22Rv1 (cell line): ENCODE results near the gene MLN.

Source experiments
- H3K27ac ChIP-seq: fragments of 450-650 bp; 2 replicates; pipeline ENCODE4 v1.5.1; 2017
- CTCF ChIP-seq: fragments of 450-650 bp; IDR thresholded peaks from 2 replicates; pipeline ENCODE4 v1.5.1; 2017; ENCODE audit warnings: mild to moderate bottlenecking
- ZFX ChIP-seq: fragments of 450-650 bp; IDR thresholded peaks from 2 replicates; pipeline ENCODE4 v1.6.1; 2017; ENCODE audit warnings: antibody characterized with exemption, borderline replicate concordance

The MLN gene

GRCh38 chr6:33756211-33756954 lies 47.4 kb downstream of the MLN start:
- no peak for TF ChIP-seq ZFX
- TF ChIP-seq CTCF, result no peak
- H3K27ac ChIP-seq, result no peak overlapping the region

- no peak overlapping the region for H3K27ac ChIP-seq
- no peak for TF ChIP-seq CTCF
- no peak for TF ChIP-seq ZFX
These were observed 48.5 kb downstream of the MLN start for GRCh38 chr6:33755070-33755869.

GRCh38 chr6:33754222-33754621 lies 49.6 kb downstream of the MLN start:
- TF ChIP-seq ZFX (no peak), CTCF (no peak)

GRCh38 chr6:33752646-33753015 lies 51.2 kb downstream of the MLN start:
- TF ChIP-seq ZFX (no peak), CTCF (no peak)
- no peak overlapping the region; the same call in 1 of the 2 replicates for H3K27ac ChIP-seq

More at GRCh38 chr6:33754222-33754621, 49.6 kb downstream of the MLN start:
- no peak overlapping the region for H3K27ac ChIP-seq

- no peak for TF ChIP-seq CTCF
- no peak for TF ChIP-seq ZFX
- H3K27ac ChIP-seq, result no peak overlapping the region; the same call in 1 of the 2 replicates
These were observed 51.8 kb downstream of the MLN start for GRCh38 chr6:33751771-33752645.

GRCh38 chr6:33750244-33750991 lies 53.4 kb downstream of the MLN start:
- no peak overlapping the region for H3K27ac ChIP-seq
- TF ChIP-seq ZFX (no peak), CTCF (no peak)
